NK-92 treated with Interleukin-12 subunit alpha and Interleukin-12 subunit beta, amount 100 ng/mL, for 24 hours (cell line): ENCODE measurements around the gene COPZ2.
A peak's percentile ranks its signal among the peaks of the same experiment; 100 is the strongest.
"Not testable (repeated sequence)": the region's sequence is repeated elsewhere in the genome, so short reads cannot be mapped to it uniquely, and the experiment has no call there.

Experiments
- DNase-seq: peaks from one replicate; lab custom pipeline; 2025; lab: John Stamatoyannopoulos, UW

Gene COPZ2

DNA sequence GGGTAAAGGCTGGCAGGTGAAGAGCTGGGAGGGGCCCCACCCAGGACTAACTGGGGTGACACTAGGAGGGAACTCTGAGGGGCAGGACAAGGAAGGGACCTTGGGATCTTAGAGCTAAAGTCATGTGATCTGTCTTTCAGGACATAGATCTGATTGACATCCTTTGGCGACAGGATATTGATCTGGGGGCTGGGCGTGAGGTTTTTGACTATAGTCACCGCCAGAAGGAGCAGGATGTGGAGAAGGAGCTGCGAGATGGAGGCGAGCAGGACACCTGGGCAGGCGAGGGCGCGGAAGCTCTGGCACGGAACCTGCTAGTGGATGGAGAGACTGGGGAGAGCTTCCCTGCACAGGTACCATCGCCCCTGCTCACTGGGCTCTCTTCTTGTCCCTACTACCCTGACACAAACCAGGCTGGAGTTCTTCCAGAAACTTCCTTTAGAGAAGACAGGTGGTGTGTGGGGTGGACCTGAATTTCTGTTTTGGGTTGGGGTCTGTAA, 18.7 kb upstream of the COPZ2 start:
- DNase-seq, result no peak

DNA sequence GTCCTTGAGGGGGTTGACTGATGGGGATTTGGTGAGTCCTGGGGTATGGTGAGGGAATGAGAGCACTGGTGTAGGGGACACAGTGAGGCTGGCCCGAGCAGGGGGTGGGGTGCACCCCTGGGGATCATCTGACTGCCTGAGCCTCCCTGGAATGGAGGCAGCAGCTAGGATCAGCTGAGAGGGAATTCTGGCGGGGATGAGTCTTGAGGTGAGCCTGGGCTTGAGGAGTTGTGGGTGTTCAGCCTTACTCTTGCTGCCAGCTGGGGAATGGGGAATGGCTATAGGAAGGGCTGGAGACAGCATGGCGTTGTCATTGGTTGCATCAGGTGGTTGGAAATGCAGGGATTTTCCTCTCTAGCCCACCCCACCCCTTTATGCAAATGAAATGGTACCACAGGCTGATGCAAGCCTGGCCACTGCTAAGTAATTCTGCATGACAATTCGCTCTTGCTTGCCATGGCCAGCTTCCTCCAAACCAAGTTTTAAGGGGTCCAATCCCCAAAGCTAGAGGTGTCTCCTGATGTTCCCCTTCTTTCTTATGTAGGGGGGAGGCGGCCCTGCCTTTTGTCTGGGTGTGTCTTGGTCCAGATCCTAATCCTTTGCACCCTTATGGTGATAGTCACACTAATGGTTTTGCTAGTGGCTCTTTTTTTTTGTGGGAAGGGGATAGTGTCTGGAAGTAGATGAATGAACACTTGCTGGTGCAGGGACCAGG, 18.1 kb upstream of the COPZ2 start:
- DNase-seq, result peak; percentile 60

DNA sequence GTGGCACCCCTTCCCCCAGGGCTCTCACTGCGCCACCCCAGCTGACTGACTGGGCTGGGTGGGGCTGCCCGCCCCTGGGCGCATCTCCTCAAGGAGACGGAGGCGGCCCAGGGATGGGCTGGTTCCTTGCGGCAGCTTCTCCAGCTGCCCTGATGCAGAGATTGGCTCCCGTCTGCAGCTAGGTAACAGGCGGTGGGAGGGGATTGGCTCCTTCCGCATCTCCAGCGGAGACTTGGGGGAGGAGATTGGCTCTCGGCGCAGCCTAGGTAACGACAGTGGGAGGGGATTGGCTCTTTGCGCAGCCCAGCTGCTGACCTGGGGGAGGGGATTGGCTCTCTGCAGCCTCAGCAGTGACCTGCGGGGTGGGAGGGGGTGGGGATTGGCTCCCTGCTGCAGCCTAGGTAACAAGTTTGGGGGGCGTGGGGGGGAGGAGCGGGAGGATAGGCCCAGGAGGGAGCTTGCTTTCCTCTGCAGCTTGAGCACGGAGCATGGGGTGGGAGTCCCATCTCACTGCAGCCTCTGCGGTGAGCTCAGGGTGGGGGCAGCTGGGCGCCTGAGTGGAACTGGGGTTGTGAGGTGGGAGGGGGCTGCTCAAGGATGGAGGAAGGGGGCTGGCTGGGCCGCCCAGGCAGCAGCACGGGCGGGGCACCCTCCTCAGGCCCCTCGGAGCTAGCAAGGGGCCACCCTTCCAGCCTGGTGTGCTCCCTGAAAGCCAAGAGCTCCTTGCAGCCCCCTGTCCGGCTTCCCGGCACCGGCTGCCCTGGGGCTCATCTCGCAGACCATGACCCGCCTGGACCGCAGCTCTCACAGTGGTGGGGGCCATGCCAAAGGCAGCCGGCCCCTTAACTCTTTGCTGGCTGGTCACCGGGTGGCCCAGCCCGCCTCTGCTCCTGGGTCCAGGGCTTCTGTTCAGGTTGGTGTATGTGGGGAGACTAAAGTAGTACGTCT, 16.9 kb upstream of the COPZ2 start:
- DNase-seq, result no peak

DNA sequence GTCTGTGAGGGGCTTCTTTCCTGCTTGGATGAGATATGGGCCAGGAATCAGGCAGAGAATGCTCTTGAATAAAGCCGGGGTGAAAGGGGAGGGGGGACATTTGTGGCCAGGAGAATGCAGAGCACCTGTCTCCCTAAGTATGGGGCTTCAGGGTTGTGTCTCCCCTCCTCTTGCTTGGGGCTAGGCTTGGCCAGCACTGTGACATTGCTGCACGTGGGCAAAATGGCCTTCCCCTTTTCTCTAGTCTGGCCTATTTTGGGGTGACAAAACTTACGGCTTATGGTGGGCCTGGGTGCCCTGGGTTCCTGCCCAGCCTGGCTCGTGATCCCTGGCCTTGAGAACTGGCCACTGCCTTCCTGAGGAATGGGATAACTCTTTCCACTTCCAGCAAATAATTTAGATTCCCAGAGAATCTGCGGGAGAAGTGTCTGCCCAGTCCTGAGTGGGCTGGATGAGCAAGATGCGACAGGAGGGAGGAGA, 16.2 kb upstream of the COPZ2 start:
- no peak for DNase-seq

DNA sequence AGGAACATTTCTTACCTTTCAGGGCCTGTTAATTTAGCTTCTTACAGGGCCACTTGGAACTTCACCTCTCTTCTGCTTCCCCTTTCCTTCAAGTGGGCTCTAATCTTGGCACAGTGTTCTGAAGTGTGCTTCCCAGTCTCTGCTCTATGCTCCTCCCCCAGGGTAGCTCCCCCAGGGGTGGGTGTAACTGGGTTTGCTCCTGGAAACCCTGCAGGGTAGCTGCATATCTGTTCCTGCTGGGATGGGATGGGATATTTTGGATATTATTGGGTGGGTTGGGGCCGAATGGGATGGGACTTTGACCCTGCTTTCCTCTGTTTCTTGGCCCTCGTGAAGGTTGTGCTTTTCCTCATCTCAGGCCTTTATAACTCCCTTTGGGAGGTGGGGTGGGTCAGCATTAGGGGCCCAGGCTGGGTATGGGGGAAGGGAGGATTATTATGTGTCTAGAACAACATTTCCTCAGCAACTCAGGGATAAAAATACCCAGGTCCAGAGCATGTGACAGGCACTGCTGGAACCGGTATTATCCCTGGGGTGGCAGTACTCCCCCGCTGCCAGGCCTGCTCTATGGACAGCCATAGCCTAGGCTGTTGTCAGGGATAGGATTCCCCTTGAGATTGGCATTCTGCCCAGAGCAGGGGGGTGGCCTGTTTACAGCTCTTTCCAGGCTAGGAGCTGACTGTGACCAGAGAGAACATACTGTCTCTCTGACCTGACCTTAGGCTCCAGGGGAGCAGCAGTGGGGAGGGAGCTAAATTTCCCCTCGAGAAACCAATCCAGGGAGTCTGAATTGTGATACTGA, 15.6 kb upstream of the COPZ2 start:
- no peak for DNase-seq

DNA sequence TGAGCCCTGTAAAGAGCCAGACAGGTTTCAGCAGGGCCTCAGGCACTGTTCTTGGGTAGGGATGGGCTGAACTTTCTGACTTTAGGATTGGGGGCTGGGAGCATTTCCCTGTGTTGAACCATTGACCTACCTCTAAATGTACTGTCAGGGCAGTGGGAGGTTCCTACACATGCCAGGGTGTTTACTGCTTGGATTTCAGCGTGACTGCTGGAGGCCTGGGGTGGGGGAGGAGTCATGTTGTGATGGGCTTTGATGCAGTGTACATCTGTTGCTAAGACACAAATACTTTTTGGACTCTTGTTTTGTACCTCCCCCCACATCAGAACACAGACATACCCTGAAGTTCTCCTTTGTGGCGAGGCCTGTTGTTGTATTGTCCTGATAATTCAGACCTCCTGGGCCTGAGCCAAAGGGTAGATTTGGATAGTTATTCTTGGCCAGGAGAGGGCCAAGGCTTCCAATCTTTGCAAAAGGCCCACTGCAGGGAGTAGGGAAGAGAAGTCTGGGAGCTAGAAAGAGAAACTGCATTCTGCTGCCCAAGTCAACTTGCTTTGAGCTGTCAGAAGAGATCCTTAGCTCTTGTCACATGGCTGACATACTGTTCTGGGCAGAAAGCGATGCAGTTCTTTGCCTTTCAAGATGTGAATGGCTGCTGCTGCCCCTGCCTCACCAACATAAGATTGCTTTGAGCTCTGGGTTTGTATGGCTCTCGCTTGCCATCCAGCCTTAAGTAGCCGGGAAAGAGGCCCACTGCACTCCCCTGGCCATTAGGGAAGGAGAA, 14.3 kb upstream of the COPZ2 start:
- DNase-seq, result no peak

DNA sequence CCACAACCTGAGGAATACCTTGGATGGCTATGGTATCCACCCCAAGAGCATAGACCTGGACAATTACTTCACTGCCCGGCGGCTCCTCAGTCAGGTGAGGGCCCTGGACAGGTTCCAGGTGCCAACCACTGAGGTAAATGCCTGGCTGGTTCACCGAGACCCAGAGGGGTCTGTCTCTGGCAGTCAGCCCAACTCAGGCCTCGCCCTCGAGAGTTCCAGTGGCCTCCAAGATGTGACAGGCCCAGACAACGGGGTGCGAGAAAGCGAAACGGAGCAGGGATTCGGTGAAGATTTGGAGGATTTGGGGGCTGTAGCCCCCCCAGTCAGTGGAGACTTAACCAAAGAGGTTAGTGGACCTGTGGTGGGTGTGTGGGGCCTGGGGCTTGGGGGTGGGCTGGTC, 13.7 kb upstream of the COPZ2 start:
- no peak for DNase-seq

DNA sequence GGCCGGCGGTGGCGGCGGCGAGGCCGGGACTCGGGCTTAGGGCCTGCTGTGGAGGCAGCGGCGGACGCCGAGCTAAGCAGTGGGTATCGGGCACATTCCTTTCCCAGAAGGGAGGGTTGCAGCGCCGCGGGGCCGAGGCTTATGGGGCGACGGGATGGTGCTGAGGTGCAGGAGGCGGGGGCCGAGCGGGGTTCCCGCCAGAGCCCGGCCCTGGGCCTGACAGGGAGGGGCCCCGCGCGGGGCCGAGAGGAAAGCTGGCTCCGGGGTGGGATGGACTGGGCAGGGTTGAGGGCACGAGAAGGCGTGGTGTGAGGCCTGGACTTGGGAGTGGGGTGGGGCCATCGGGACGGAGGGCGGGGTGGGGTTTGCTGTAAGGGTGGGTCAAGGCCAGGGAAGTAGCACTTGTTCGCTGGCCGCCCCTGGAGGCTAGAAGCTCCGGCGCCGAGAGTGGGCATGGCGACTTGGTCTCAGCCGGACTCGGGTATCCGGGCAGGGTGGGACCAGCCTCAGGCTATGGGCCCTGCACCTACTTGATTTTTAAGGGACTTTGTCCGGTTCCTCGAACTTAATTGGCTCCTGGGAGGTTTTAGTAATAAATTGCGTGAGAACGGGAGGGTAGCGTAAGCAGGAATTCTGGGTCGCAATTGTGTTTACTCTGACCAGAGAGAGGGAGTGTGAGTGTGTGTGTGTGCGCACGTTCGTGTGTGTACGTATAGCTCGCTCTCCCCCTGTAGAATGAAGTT, 11.0 kb upstream of the COPZ2 start:
- DNase-seq, result peak; percentile 86

DNA sequence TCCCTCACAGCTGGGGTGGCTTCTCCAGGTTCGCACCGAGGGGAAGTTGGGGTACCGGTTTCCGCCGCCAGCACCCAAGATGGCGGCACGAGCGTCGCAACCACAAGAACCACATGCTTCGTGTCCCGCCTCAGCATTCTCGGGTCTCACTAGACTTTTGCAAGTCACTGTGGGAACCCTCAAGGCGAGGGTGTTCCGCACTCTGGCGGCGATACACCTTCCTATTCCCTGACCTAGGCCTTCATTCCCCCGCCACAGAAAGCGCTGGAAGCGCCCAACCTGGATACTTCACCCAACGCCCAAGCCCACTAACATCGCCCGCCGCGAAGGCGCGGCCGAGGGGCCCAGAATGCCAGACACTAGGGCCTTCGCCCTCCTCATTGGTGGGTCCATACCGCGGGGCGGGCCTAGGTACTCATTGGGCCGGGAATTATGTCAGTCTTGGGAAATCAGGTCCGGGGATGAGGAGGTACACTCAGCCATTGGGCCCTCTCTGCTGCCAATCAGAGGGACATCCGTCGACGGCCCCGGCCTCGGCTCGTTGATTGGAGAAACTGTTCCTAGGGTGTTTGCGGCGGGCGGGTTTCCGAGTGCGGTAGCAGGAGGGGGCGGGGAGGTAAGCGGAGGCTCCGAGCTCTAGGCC, 10.3 kb upstream of the COPZ2 start, which contains the start of gene NFE2L1:
TSS of gene NFE2L1 (plus strand) at position 619 of the 643 bp plus-strand sequence. CDS start 2,760 bp downstream, outside the sequence.
- peak; percentile 99 for DNase-seq

DNA sequence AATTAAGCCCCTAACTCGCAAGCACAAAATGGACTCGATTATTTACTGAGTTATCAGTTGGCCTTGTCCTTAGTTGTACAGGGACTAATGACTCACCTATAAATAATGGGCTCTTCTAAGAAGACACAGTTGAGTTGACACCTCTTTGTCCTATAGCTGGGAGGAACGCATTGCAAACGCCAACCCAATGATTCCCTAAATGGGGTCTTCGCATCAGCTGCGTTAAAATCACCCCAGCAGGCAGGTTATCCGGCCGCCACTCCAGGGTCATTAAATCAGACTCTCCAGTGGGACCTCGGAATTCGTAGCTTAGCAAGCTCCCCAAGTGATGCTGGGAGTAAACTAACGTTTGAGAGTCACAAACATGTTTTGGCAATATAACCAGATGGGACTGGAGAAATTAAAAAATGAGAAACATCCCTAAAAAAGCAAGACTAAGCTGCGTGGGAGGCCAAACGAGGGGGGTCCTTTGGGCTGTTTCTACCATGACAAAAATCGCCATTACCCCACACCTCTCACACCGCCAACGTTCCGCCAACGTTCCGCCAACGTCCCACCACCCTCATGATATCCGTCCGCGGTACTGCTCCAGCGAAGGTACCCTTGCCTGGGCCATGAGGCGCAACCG, 9.6 kb upstream of the COPZ2 start:
- DNase-seq, result no peak

DNA sequence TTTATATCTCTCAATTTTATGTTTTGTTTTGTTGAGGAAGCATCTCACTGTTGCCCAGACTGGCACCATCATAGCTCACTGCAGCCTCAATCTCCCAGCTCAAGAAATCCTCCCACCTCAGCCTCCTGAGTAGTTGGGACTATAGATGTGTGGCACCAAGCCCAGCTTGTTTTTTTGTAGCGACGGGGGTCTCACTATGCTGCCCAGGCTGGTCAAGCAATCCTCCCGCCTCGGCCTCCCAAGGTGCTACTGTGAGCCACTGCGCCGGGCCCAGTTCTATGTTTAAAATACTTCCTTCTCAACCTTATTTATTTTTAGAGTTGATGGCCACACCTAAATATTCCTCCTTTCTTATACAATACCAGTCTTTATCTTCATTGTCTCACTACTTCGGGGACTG, 8.7 kb upstream of the COPZ2 start:
- no peak for DNase-seq

DNA sequence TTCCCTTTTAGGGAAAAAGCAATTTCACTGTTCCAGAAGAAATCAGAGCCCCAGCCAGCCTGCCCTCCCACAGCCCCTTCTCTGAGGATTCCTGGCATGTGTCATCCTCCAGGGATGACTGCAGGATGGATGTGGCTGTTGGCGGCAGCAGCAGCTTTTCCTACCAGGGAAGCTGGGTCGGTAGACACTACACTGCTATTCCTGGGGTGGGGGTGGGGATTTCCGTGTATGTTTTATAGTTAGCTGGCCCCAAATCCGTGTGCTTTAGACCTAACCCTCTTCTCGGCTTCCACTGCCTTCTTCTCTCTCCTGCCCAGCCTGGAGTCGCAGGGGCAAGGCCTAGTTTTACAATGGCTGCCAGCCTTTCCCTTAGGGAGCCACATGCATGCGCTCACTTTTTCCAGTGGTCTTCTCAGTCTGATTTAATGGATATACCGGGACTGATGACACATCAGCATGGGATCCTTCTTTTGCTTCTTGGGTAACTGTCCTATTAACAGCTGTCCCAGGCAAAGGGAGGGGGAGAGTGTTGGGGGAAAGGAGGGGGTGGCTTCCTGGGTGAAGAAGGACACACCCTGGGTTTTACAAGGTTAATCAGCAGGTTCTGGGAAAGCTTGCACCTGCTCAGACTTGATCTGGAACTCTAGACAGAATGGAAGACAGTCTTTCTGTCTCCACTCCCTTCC, 7.9 kb upstream of the COPZ2 start:
- no peak for DNase-seq

DNA sequence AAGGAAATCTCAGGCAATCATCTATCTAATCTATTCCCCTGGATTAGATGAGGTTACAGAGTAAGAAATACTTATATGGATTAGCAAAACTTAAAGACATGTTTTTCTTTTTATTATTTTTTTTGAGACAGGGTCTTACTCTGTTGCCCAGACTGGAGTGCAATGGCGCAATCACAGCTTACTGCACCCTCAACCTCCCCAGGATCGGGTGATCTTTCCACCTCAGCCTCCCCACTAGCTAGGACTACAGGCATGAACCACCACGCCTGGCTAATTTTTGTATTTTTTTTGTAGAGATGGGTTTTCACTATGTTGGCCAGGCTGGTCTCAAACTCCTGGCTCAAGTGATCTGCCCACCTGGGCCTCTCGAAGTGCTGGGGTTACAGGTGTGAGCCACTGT, 7.3 kb upstream of the COPZ2 start:
- DNase-seq, result no peak

DNA sequence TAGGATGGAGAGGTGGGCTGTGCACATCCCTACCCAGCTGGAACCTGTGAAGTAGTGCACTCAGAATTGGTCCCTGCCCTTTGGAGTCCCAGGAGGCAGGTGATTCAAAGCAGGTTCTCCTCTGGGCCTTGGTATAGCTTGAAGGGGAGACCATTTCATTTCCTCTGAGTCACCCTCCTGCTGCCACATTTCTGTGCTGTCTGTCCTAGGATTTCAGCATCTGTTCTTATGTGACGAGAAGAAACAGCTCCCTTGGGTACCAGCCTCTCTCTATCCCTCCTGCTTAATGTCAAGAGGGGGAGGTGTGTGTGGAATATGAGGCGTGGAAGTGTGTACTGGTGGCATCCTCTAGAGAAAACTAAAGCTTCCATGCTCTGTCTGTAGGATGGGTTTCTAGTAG, 5.6 kb upstream of the COPZ2 start:
- DNase-seq, result no peak

DNA sequence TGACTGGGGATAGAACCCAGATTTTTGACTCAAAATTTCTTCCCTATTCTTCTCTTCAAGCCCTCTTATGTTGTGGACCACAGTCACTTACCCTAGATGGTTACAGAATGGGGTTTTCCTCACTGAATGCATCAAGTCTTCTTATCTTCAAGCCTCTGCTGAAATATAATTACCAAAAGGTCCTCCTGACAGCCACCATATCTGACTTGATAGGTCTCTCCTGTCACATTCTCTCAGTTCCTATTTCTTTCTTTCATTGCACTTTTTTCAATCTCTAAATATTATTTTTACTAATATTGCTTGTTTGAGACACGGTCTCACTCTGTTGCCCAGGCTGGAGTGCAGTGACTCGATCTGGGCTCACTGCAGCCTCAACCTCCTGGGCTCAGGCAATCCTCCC, 1.1 kb upstream of the COPZ2 start:
- no peak for DNase-seq

DNA sequence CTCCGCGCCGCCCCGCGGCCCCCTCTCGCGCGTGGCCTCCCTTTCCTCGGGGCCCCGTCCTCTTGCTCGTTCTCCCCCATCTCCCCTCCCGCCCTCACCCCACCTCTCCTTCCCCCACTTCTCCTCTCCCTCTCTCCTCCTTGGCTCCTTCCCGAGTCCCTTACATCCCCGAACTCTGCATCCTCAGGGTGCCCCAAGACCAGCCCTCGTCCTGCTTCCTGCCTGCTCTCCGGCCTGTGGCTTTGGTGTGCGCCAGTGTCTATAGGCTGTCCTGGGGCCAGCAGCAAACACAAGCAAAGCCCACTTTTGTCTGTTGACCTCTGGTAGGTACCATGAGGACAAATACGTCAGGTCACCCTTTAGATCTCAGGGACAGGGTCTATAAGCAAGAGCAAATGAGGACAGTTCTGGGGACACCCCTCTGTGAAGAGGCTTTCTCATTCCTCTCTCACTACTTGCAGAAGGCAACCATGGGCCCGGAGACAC, 284 bp upstream of the COPZ2 start:
- no peak for DNase-seq

DNA sequence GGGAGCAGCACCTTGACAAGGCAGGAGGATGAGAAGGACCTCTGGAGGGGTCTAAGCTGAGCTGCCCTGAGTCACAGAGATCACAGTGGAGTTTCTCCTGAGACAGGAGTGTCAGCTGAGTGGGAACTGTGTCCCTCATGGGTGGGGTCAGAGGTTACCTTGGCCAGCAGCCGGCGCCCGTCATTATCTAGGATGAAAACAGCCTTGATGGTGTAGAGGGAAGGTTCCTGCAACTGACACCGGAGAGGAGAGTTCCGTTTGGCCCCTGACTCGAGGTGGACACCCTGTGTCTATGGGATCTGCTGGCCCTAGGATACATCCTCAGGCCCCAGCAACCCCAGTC, 933 bp downstream of the COPZ2 start:
- DNase-seq, result no peak

DNA sequence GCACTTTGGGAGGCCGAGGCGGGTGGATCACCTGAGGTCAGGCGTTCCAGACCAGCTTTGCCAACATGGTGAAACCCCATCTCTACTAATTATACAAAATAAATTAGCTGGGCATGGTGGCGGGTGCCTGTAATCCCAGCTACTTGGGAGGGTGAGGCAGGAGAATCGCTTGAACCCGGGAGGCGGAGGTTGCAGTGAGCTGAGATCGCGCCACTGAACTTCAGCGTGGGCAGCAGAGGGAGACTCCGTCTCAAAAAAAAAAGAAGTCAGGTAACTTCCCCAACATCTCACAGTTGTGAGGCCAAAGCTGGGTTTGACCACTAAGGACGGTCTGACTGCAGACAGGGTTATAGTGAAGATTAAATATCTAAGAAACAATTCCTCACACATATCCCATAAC, 2.9 kb downstream of the COPZ2 start:
- DNase-seq, result not testable (repeated sequence)

DNA sequence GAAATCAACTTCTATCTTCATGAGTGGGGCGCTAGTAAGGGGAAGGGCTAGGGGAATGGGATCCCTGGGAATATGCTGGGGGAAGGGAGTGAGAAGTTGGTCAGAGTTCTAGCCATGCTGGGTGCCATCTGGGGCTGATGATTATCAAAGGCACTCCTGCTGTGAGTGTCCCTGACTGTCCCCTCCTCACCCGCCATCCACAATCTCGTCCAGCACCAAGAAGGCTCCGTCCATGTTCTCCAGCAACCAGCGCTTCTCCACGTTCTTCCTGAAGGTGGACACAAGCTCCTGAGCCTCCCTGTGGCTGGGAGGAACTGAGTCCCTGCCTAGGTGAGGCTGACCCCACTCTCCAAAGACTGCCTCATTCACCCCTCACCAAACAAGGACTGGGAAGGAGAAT, 5.6 kb downstream of the COPZ2 start:
- DNase-seq, result no peak
